Left ventricle myocardium inferior (tissue), 1 donor: ENCODE data around the gene LSM10. TPM values are rescaled to one million over a fixed set of nuclear protein-coding genes. Genes with fewer than 3 reads are reported as not detected.

Experiments used
- DNase-seq: peaks from one replicate; pipeline ENCODE4 v3.0.0-alpha.2; 2020
- H3K27ac ChIP-seq: fragments of 200-600 bp; replicated peaks from 2 replicates; pipeline ENCODE4 v1.8.0; 2021
- H3K27me3 ChIP-seq: fragments of 200-600 bp; 2 replicates; pipeline ENCODE4 v1.8.0; 2021; ENCODE audit warnings: low read depth
- H3K36me3 ChIP-seq: fragments of 200-600 bp; 2 replicates; pipeline ENCODE4 v1.8.0; 2021
- H3K4me1 ChIP-seq: fragments of 200-600 bp; 2 replicates; pipeline ENCODE4 v1.8.0; 2021
- H3K4me3 ChIP-seq: fragments of 200-600 bp; 2 replicates; pipeline ENCODE4 v1.8.0; 2021; ENCODE audit warnings: mild to moderate bottlenecking, moderate library complexity
- H3K9me3 ChIP-seq: fragments of 200-600 bp; replicated peaks from 2 replicates; pipeline ENCODE4 v1.8.0; 2021
- intact Hi-C: fragments of 100-400 bp; cut with micrococcal nuclease; formaldehyde crosslinking; loops from one replicate; pipeline ENCODE4 v1.11.0; 2022
- long read RNA-seq: library from polyadenylated mRNA; unstranded; transcript quantifications from one replicate; pipeline ENCODE4 v2.0.0, GENCODE V29; 2021
- total RNA-seq: library from RNA; stranded (reverse); fragmentation: NEBNext Ultra II Directional; extraction: Animal tissue kit (Norgen Biotek cat#: 25700); gene quantifications from one replicate; pipeline ENCODE4 v1.2.1, GENCODE V29; 2021
- TF ChIP-seq, protein P1 (sequence below): fragments of 200-600 bp; IDR thresholded peaks from 2 replicates; pipeline ENCODE4 v1.8.0; 2021; ENCODE audit warnings: antibody characterized with exemption, mild to moderate bottlenecking, borderline replicate concordance
- donor health status: DM: no; HTN: yes; CAD: no; lungs with severe emphysema.

Gene LSM10
- total RNA-seq: 53.6 TPM
- long read RNA-seq, transcript LSM10-201 (2 exons, 850 nt): major isoform, 25 of 26 reads
- long read RNA-seq, partial matches to known transcripts: 0 of 26 reads
- long read RNA-seq, other reads (novel, unspliced or antisense): 1 of 26 reads

DNA sequence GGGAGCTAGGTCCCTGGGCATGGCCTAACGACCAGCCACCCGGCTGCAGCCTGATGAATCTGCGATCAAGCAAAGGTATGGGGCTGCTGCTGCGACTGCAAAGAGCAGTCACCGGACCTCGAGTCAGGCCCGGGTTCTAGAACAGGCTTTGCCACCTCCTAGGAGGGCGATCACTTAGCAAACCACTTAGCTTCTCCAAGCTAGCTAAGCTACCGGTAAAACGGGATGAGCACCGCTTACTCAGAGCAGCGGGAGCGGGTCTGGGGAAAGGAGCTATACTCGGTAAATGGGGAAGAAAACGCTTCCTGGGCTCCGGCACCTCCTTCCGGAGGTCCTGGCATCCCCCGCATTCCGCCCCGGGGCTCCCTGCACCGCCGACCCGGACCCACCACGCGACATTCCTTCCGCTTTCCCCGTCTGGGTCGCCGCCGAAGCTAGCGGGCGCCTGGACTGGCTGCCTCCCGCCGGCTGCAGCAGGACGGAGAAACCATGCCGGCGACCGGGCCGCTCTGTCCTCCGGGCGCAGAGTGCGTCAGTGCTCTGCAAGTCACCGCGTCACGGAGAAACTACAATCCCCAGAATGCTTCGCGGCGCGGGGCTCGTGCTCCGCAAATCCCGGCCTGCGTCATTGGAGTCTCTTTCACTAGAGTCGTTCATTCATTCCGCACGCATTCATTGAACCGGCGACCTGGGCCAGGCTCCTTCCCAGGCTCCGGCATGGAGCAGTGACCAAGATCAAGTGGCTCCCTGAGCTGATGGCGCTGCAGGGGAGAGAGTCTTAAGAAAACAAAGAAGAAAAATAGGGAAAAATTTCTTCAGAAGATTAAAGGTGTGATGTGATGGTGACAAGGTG lies at the start of gene LSM10:
TSS of gene LSM10 (minus strand) at position 531 of the 853 bp plus-strand sequence. CDS start 3,779 bp downstream, outside the sequence.
- DNase-seq: peak; percentile 94
- Histone ChIP-seq H3K4me1 (peaks cover 24% of the 10 kb centered on the region), H3K9me3 (no peaks in the 10 kb centered on the region), H3K4me3 (peak within 1 kb of the TSS; percentile 86), H3K27me3 (no peaks in the 10 kb centered on the region), H3K27ac (peak within 1 kb of the TSS; percentile 95), H3K36me3 (peaks cover 15% of the 10 kb centered on the region)
- intact Hi-C loops: no loop called here
- TF ChIP-seq, protein P1, sequence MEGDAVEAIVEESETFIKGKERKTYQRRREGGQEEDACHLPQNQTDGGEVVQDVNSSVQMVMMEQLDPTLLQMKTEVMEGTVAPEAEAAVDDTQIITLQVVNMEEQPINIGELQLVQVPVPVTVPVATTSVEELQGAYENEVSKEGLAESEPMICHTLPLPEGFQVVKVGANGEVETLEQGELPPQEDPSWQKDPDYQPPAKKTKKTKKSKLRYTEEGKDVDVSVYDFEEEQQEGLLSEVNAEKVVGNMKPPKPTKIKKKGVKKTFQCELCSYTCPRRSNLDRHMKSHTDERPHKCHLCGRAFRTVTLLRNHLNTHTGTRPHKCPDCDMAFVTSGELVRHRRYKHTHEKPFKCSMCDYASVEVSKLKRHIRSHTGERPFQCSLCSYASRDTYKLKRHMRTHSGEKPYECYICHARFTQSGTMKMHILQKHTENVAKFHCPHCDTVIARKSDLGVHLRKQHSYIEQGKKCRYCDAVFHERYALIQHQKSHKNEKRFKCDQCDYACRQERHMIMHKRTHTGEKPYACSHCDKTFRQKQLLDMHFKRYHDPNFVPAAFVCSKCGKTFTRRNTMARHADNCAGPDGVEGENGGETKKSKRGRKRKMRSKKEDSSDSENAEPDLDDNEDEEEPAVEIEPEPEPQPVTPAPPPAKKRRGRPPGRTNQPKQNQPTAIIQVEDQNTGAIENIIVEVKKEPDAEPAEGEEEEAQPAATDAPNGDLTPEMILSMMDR: no peak

DNA sequence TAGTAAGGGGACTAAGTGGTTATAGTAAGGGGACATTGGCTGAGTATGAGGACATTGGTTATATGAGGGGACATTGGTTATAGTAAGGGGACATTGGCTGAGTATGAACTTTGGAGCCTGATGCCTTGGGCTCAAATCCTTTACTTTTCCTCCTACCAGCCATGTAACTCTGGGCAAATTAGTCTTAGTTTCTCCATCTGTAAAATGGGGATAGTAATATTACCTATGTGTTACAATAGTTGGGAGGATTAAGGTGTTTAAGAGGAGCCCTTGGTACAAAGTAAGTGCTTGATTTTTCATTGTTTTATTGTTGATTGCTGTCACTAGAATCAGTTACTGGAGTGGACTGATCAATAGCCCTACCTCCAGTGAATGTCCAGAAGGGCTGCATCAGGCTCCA lies 49.7 kb upstream of the LSM10 start:
- Histone ChIP-seq H3K36me3 (no peaks in the 10 kb centered on the region), H3K27ac (no peak overlapping the region), H3K27me3 (no peaks in the 10 kb centered on the region), H3K4me1 (peaks cover 24% of the 10 kb centered on the region), H3K9me3 (no peaks in the 10 kb centered on the region), H3K4me3 (no peak overlapping the region)
- DNase-seq: no peak
- intact Hi-C loops: no loop called here
- TF ChIP-seq, protein P1: no peak

DNA sequence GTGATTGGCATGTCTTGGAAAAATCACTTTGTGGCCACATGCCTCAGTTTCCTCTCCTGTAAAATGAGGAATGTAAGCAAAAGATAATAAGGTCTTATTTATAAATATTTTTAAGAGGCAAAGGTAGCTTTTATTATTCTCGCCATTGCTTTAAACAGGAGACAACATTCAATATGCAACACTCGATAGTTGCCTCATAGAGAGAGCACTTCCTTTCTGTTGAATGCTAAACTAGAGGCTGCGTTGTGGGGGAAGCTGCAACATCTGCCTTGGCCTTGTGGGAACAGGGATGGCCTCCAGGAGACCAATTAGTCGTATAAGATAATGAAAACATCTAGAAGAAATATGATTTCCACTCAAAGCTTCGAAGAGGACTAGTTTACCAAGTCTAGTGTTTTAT lies 49.0 kb upstream of the LSM10 start:
- DNase-seq: no peak
- TF ChIP-seq, protein P1: no peak
- no peak overlapping the region for H3K27ac ChIP-seq
- H3K27me3 ChIP-seq: no peaks in the 10 kb centered on the region
- H3K9me3 ChIP-seq: no peaks in the 10 kb centered on the region
- H3K4me1 ChIP-seq: peaks cover 24% of the 10 kb centered on the region
- H3K4me3 ChIP-seq: no peak overlapping the region
- no peaks in the 10 kb centered on the region for H3K36me3 ChIP-seq
- intact Hi-C loops: no loop called here

DNA sequence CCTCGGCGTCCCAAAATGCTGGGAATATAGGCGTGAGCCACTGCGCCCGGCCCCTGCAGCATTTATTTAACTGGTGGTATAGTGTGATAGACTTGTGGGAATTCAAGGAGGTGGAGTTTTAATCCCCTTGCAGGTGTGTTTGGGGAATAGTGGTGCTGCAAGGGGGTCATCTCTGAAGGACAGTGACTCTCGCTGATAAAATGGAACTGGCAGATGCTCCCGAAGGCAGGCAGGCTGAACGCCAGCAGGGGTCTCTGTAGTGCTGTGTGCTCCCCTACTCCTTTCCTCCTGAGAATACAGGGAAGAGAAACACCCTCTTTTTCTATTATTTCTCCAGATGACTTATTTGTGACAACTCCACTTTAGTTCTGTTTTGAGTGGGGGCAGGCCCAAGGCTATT lies 48.6 kb upstream of the LSM10 start:
- no peaks in the 10 kb centered on the region for H3K36me3 ChIP-seq
- peaks cover 22% of the 10 kb centered on the region for H3K4me1 ChIP-seq
- no peaks in the 10 kb centered on the region for H3K9me3 ChIP-seq
- H3K4me3 ChIP-seq: no peak overlapping the region
- no peak overlapping the region for H3K27ac ChIP-seq
- DNase-seq: no peak
- no peaks in the 10 kb centered on the region for H3K27me3 ChIP-seq
- intact Hi-C loops: no loop called here
- TF ChIP-seq, protein P1: peak; percentile 36

DNA sequence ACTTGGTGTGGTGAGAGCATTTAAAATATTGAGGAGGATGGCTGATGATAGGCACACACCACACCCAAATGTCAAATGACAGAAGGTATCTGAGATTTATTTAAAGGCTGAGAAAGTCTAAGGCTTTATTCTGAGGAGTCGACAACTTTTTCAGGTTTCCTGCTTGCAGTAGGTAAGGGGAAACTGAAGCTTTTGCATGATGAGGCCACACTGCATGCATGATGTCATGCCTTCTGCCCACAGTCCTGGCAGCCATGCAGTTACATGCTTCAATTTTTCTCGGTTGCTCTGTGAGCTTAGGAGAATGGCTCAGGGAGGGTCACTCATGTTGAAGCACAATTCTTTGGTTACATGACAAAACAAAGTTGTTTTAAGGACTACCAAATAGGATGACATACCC lies 45.6 kb upstream of the LSM10 start:
- H3K9me3 ChIP-seq: no peaks in the 10 kb centered on the region

More for the DNA sequence above, 45.6 kb upstream of the LSM10 start:
- no peaks in the 10 kb centered on the region for H3K27me3 ChIP-seq
- peaks cover 4% of the 10 kb centered on the region for H3K36me3 ChIP-seq
- TF ChIP-seq, protein P1: no peak
- no peak overlapping the region for H3K27ac ChIP-seq
- H3K4me3 ChIP-seq: no peak overlapping the region
- no peak for DNase-seq
- no peaks in the 10 kb centered on the region for H3K4me1 ChIP-seq
- intact Hi-C loops: no loop called here
